ENCODE results near the gene MSLN.

DNA sequence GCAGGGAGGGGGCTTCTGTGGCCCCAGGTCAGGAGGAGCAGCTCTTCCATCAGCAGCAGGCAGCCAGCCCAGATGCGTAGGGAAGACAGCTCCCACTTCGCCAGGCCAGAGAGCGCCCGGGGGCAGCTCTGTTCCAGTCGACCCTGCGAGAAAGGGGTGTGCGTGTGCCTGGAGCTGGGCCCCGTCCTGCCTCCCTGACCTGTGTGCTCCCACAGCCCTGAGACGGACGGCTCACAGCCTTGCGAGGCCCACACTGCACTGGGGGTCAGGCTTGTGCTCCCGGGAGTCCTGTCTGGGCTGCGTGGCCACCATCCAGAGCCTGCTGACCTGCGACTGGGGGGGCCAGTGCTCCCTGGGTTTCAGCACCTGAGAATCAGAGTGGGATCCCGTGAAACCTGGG is 469 bp upstream of the MSLN start:
- TF ChIP-seq SP2 (IDR thresholded peaks at IDR 0.05; ENCODE audit: extremely low read depth, low read depth, low read length, poor library complexity, severe bottlenecking) (no peak), POLR2A (conservative IDR thresholded peaks at IDR 0.05) (no peak), GATA2 (CRISPR knock-in tag; IDR thresholded peaks at IDR 0.05) (no peak), RAD51 (IDR thresholded peaks at IDR 0.05; ENCODE audit: borderline replicate concordance, low read depth) (no peak), IFI16 (CRISPR knock-in tag; IDR thresholded peaks at IDR 0.05) (no peak), FOXJ3 (CRISPR knock-in tag; IDR thresholded peaks at IDR 0.05) (no peak), MED1 (CRISPR knock-in tag; IDR thresholded peaks at IDR 0.05; ENCODE audit: borderline replicate concordance) (no peak), NCOA2 (IDR thresholded peaks at IDR 0.05; ENCODE audit: partially characterized antibody in 2 of 2) (no peak), TAL1 (IDR thresholded peaks at IDR 0.05) (no peak)
- TF ChIP-seq, protein P1, sequence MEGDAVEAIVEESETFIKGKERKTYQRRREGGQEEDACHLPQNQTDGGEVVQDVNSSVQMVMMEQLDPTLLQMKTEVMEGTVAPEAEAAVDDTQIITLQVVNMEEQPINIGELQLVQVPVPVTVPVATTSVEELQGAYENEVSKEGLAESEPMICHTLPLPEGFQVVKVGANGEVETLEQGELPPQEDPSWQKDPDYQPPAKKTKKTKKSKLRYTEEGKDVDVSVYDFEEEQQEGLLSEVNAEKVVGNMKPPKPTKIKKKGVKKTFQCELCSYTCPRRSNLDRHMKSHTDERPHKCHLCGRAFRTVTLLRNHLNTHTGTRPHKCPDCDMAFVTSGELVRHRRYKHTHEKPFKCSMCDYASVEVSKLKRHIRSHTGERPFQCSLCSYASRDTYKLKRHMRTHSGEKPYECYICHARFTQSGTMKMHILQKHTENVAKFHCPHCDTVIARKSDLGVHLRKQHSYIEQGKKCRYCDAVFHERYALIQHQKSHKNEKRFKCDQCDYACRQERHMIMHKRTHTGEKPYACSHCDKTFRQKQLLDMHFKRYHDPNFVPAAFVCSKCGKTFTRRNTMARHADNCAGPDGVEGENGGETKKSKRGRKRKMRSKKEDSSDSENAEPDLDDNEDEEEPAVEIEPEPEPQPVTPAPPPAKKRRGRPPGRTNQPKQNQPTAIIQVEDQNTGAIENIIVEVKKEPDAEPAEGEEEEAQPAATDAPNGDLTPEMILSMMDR (IDR thresholded peaks at IDR 0.05 in 2 of 3, conservative IDR thresholded peaks at IDR 0.05 in 1 of 3; ENCODE audit: insufficient read depth in 2 of 3, low read depth in 1 of 3, low read length in 3 of 3), result no peak
